Activated CD8-positive, alpha-beta memory T cell treated with anti-CD3 and anti-CD28 coated beads for 48 hours (primary cell): ENCODE measurements around the gene RPLP2.

Experiments used
- DNase-seq, 3 experiments: peaks; one replicate each; pipeline ENCODE4 v3.0.0-alpha.2; 2020; ENCODE audit warnings: low read depth in 2 of 3, low spot score in 2 of 3

Gene RPLP2

GRCh38 chr11:848380-848931 is 38.7 kb downstream of the RPLP2 start:
- peak in 2 of 3 experiments; percentile 53 to 70 for DNase-seq

GRCh38 chr11:849104-849824 is 39.5 kb downstream of the RPLP2 start:
- DNase-seq = no peak

GRCh38 chr11:849951-850774 is 40.4 kb downstream of the RPLP2 start:
- no peak for DNase-seq

- no peak for DNase-seq
Observed at GRCh38 chr11:850775-851763, 41.3 kb downstream of the RPLP2 start.

GRCh38 chr11:852762-853161 is 43.0 kb downstream of the RPLP2 start:
- DNase-seq = no peak

- DNase-seq = no peak
Observed at GRCh38 chr11:853682-854448, 44.1 kb downstream of the RPLP2 start.

GRCh38 chr11:854601-855329 is 45.0 kb downstream of the RPLP2 start:
- no peak for DNase-seq

GRCh38 chr11:855330-855674 is 45.5 kb downstream of the RPLP2 start:
- DNase-seq = no peak

- no peak for DNase-seq
Observed at GRCh38 chr11:855796-856195, 46.0 kb downstream of the RPLP2 start.

GRCh38 chr11:856397-856796 is 46.6 kb downstream of the RPLP2 start:
- DNase-seq = no peak

- DNase-seq = no peak
Observed at GRCh38 chr11:858053-858761, 48.4 kb downstream of the RPLP2 start.

- DNase-seq = no peak
Observed at GRCh38 chr11:858762-859339, 49.1 kb downstream of the RPLP2 start.

GRCh38 chr11:859394-860131 is 49.8 kb downstream of the RPLP2 start:
- DNase-seq = no peak

- no peak for DNase-seq
Observed at GRCh38 chr11:860234-861104, 50.7 kb downstream of the RPLP2 start.

- DNase-seq = no peak
Observed at GRCh38 chr11:861105-861479, 51.3 kb downstream of the RPLP2 start.

- no peak for DNase-seq
Observed at GRCh38 chr11:862081-862661, 52.4 kb downstream of the RPLP2 start.
